Umbilical cord (tissue), 2 donors: ENCODE measurements around the gene TAAR9. TPM values are rescaled to one million over a fixed set of nuclear protein-coding genes. Genes with fewer than 3 reads are reported as not detected.

ENCODE experiments used
- DNase-seq: peaks from one replicate; pipeline ENCODE4 v3.0.0-alpha.2; 2015; ENCODE audit warnings: low spot score
- total RNA-seq: library from RNA; depleted of rRNA; stranded (reverse); fragments of >200 nt; gene quantifications from one replicate; pipeline ENCODE4 v1.2.3, GENCODE V29; 2014; ENCODE audit warnings: low replicate concordance; ENCODE audit not compliant: insufficient read depth

TAAR9 gene
- total RNA-seq: not detected

- no peak for DNase-seq
These were observed at the start of gene TAAR9 for GRCh38 chr6:132537977-132538376. Gene TAAR9 (plus strand): TSS chr6:132538277. CDS start chr6:132538290, 13 bp downstream.

GRCh38 chr6:132489376-132489775 is 48.7 kb upstream of the TAAR9 start:
- DNase-seq: no peak

- DNase-seq: no peak
These were observed 48.1 kb upstream of the TAAR9 start for GRCh38 chr6:132490024-132490423.

- DNase-seq: no peak
These were observed 47.4 kb upstream of the TAAR9 start for GRCh38 chr6:132490478-132491204.

- no peak for DNase-seq
These were observed 46.8 kb upstream of the TAAR9 start for GRCh38 chr6:132491303-132491702.

- no peak for DNase-seq
These were observed 46.2 kb upstream of the TAAR9 start for GRCh38 chr6:132491881-132492280.

- DNase-seq: no peak
These were observed 43.1 kb upstream of the TAAR9 start for GRCh38 chr6:132494954-132495353.

- DNase-seq: no peak
These were observed 42.4 kb upstream of the TAAR9 start for GRCh38 chr6:132495604-132496079.

- DNase-seq: no peak
These were observed 41.4 kb upstream of the TAAR9 start for GRCh38 chr6:132496519-132497180.

GRCh38 chr6:132498638-132499037 is 39.4 kb upstream of the TAAR9 start:
- DNase-seq: no peak

- no peak for DNase-seq
These were observed 38.3 kb upstream of the TAAR9 start for GRCh38 chr6:132499757-132500156.

GRCh38 chr6:132504757-132505156 is 33.3 kb upstream of the TAAR9 start:
- no peak for DNase-seq

GRCh38 chr6:132505158-132505557 is 32.9 kb upstream of the TAAR9 start:
- no peak for DNase-seq

GRCh38 chr6:132506461-132506860 is 31.6 kb upstream of the TAAR9 start:
- no peak for DNase-seq

- DNase-seq: no peak
These were observed 30.9 kb upstream of the TAAR9 start for GRCh38 chr6:132506869-132507808.

GRCh38 chr6:132511210-132511830 is 26.8 kb upstream of the TAAR9 start:
- DNase-seq: peak; percentile 28

GRCh38 chr6:132511831-132512220 is 26.3 kb upstream of the TAAR9 start:
- no peak for DNase-seq

- no peak for DNase-seq
These were observed 25.8 kb upstream of the TAAR9 start for GRCh38 chr6:132512342-132512637.

GRCh38 chr6:132512638-132513632 is 25.1 kb upstream of the TAAR9 start, which contains the start of gene STX7:
Gene STX7 (minus strand): TSS chr6:132513116. CDS start chr6:132503530, 9,586 bp downstream.
- peak; percentile 98 for DNase-seq

- DNase-seq: no peak
These were observed 24.1 kb upstream of the TAAR9 start for GRCh38 chr6:132513831-132514545.
